ENCODE data around the gene KCNA10. TPM values are rescaled to one million over a fixed set of nuclear protein-coding genes. Genes with fewer than 3 reads are reported as not detected.
"Not testable (repeated sequence)": the region's sequence is repeated elsewhere in the genome, so short reads cannot be mapped to it uniquely, and the experiment has no call there.

Gene KCNA10
- total RNA-seq, 1 donor from 2014 or later, result not detected

DNA sequence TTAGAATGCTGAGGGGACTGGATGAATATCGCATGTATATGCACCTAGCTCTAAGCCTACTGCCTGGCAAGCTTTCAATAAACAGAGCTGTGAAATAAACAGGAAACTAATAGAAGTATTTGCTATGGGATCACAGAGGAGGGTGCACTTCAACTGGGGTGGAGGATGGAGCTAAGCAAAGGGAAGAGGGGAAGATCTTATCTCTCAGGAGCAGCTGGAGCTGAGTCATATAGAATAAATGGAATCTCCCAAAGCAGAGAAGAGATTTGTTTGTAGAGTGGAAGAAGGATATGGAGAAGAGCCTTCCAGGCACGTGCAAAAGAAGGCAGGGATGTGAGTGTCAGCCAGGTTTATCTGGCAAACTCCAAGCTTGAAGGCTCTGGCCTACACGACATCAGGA lies 17.0 kb upstream of the KCNA10 start:
- intact Hi-C loops (cut with micrococcal nuclease), result no loop called here

GRCh38 chr1:110533230-110533629 lies 14.3 kb upstream of the KCNA10 start:
- intact Hi-C loops (cut with micrococcal nuclease), result no loop called here

- intact Hi-C loops (cut with micrococcal nuclease), result loop anchor here (10.0 kb wide), 2 partner anchors 146 to 466 kb away; partner anchors contain the start of gene KCNA3
Measured at GRCh38 chr1:110529011-110529410, 10.0 kb upstream of the KCNA10 start.

DNA sequence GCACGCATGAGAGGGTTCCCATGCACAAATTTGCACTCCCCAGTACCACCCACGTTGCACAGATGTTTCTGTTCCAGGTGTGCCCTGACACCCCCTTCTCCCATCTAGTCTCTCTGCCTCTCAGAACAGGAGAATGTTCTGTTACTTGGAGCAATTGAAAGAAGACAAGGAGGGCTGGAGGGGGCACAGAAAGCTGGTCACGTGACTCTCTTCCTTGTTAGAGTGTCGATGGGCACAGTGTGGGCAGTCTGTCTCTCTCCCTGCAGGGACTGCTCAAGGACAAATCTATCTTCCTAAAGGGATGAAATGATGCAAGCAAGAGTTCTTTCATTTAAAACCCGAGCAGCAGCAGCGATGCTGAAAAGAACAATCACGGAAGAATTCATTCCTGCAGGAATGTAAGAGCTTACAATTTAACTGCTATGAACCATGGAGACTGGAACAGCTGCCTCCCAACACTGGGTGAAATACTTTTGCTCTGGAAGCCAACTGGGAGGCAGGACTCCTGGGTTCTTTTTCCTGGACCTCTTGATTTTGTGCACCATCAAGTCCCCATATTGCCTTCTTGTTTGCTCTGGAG lies 7.3 kb upstream of the KCNA10 start:
- intact Hi-C loops (cut with micrococcal nuclease), result loop anchor here (10.0 kb wide), 2 partner anchors 149 to 469 kb away; partner anchors contain the start of gene KCNA3

- intact Hi-C loops (cut with micrococcal nuclease), result loop anchor here (2.0 to 10.0 kb wide), 3 partner anchors 82 to 470 kb away; partner anchors contain the start of genes KCNA2 and KCNA3
Measured at GRCh38 chr1:110525249-110525595, 6.2 kb upstream of the KCNA10 start.

DNA sequence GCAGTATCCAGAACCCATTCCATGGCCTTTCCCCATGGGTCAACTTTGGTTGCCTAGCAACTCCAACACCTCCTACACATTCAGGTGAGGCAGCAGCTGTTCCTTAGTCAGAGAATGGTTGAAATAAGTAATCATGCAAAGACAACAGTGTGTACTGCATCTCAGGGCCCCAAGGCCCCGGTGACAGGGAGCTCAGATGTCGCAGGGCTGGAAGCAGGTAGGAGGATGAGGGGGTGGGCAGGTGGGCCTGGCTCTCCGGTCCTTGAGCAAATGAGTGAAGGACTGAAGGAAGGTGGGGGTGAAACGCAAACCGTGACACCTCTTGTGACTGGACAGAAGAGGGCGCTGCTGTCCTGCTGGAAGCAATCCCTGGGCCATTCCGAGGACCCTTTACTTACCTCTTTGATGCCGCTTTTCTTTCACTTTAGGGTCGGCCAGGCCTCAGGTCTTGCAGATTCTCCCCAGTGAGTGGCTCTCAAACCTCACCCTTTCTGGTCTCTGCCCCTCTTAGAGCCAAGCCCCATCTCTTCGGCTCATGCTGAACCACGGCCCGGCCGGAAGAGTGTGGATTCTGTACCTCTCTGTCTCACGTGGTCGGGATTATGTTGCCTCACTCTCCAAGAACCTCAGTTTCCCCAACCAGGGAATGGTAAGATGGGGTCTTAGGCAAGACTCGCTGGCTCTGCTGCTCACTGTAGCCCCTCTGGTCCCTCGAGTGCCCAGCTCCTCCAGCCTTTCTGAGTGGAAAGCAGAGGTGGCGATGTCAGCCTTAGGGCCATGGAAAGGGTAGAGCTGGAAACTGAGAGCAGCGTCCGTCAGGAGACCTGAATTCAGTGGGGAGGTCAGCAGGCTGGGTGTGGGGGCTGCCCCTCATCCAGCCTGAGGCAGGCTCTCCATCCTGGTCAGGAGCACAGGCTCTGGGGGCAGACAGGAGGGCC lies 5.6 kb upstream of the KCNA10 start:
- intact Hi-C loops (cut with micrococcal nuclease), result loop anchor here (1.0 to 10.0 kb wide), 8 partner anchors 82 to 470 kb away; partner anchors contain the start of genes KCNA2 and KCNA3

DNA sequence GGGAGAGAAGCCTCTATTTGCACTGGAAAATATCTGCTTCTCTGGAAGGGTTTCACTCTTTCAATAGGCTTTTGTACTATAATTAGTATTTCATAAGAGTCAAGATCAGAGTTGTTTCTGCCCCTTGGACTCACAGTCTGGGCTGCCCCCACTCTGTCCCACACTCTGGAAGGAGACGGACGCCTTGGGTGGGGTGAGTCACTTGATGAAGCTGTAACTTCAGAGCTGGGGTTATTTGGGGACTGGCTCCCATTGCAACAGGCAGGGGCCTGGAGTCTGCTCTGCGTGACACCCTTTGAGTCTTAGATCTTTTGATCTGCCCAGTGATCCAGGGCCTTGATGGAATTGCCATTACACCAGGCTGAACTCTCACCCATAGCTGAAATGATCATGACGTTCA lies 4.0 kb upstream of the KCNA10 start:
- intact Hi-C loops (cut with micrococcal nuclease), result loop anchor here (10.0 kb wide), 2 partner anchors 152 to 472 kb away; partner anchors contain the start of gene KCNA3

DNA sequence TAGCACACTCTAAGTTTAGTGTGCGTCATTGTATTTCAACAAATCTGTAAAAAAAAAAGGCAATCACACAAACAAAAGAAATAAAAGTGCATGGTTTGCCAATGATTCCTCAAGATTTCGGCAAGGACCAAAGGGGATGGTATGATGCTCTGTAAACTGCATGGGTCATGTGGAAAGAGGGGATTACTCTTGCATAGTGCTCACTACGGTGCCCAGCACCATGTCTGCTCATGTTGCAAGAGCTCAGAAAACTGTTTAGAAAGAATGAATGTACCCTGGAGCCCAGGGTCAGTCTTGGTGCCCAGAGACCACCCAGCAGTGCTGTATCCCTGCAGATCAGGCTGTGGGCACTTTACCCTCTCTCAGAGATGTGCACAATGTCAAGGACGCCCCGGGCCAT lies 3.6 kb upstream of the KCNA10 start:
- intact Hi-C loops (cut with micrococcal nuclease), result loop anchor here (10.0 kb wide), 2 partner anchors 152 to 472 kb away; partner anchors contain the start of gene KCNA3

DNA sequence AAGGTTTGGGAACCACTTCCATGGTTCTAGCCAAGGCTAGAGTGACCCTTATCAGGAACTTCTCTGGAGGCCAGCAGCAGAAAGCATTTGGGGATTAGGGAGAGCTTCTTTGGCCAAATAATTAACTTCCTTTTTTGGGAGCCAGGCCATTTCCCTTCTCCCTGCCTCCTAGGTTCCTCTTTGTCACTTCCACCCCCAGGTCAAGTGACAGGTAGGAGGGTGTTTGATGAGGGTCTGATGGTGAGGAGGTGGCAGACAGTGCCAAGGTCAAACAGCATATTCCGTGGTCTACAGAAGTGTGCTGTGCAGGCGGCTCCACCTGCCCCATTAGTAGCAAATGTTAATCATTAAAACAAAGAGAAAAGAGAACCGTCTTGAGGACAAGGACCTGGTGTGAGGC lies 1.9 kb upstream of the KCNA10 start:
- intact Hi-C loops (cut with micrococcal nuclease), result loop anchor here (10.0 kb wide), 2 partner anchors 154 to 474 kb away; partner anchors contain the start of gene KCNA3

- intact Hi-C loops (cut with micrococcal nuclease), result no loop called here
Measured at GRCh38 chr1:110515891-110516290, 3.1 kb downstream of the KCNA10 start.

DNA sequence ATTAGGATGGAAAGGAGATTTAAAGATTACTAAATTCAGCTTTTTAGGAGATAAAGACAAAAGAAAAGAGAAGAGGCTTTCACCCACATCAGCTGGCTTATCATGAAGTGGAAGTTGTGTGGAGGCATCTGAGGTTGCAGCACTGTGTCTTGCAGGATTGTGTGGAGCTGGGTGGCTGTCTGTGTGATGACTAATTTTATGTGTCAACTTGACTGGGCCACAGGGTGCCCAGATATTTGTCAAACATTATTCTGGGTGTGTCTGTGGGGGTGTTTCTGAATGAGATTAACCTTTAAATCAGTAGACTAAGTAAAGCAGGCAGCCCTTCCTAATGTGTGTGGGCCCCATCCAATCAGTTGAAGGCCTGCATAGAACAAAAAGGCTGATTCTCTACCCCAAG lies 3.9 kb downstream of the KCNA10 start:
- intact Hi-C loops (cut with micrococcal nuclease), result no loop called here

GRCh38 chr1:110513511-110513910 lies 5.5 kb downstream of the KCNA10 start:
- intact Hi-C loops (cut with micrococcal nuclease), result no loop called here

DNA sequence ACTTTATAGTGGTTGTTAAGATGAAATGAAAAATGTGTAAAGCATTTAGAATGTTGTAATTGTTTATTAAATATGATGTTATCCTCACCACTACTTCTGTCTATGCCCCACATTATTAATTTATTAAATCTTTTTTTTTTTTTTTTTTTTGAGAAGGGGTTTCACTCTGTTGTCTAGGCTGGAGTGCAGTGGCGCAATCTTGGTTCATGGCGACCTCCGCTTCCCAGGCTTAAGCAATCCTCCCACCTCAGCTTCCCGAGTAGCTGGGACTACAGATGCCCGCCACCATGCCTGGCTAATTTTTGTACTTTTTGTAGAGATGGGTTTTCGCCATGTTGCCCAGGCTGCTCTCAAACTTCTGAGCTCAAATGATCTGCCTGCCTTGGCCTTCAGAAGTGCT lies 7.5 kb downstream of the KCNA10 start:
- intact Hi-C loops (cut with micrococcal nuclease), result no loop called here

- intact Hi-C loops (cut with micrococcal nuclease), result not testable (repeated sequence)
Measured at GRCh38 chr1:110510921-110511320, 8.1 kb downstream of the KCNA10 start.

DNA sequence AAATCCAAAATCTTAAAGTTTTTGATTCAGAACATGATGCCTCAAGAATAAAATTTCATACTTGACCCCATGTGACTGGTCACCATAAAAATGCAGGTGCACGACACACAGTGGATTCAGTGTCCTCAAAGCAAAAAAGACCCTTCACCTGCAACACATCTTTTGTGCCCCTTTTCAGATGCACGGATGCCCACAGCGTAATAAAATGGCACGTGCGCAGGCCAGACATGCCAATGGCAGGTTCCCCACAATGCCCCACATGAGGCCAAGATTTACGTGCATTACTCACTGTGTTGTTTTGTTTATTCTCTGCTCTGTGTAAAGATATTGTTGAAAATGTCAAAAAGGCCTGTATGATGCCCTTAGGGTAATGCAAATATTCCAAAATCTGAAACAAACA lies 9.3 kb downstream of the KCNA10 start:
- intact Hi-C loops (cut with micrococcal nuclease), result no loop called here

DNA sequence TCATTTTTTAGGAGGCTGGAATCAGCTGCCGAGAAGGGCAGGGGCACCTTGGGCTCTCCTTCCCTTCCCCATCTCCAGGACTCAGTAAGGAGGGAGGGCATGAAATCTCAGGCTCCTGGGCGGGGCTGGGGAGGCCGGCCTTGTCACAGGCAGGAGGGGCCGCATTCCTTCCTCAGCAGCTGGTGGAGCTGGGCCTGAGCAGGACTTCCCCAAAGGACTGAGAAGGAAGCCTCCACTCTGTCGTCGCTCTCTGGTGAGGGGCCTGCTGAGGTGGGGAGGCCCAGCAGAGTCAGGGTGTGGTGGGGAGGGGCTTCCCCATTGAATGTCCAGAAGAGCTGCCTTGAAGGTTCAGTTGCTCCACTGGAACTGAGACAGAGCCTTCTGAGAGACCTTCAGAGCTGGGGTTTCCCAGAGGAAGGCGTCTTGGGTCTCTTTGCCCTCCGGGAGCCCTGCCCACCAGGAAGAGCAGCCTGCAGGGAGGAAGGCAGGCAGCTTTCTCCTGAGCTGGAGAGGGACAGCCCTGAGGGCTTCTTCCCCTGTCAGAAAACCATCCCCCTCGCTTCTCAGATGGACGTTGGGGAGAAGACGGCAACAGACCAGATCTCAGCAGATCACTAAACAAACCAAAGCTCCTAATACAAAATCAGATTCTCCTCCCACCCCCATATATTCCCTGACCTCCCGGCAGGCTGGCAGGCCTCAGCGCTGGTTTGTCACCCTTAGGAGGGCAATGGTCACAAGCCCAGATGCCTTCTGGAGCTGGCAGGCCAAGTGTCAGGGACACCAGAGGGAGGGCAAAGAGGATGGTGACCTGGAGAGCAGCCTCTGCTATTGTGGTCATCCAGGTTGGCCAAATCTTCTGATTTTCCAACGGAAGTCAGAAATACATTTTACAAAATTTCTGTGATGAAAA lies 10.7 kb downstream of the KCNA10 start:
- intact Hi-C loops (cut with micrococcal nuclease), result no loop called here

GRCh38 chr1:110506541-110506940 lies 12.4 kb downstream of the KCNA10 start:
- intact Hi-C loops (cut with micrococcal nuclease), result no loop called here

DNA sequence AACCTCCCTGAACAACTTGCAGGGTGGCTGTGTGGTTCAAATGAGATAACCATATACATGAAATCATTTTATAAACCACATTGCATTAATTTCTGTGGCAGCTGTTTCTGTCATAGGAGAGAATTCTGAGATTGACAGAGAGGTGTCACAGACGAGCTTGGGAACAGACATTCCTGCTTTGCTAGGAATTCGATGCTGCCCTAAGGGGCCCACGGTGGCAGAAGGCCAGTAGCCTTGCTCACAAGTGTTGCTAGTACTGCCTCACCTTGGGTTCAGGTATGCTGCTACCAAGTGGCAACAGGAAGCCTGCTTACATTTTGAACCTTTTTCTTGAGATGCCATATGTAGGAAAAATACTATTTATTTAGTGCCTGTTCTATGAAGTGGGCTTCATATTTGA lies 13.4 kb downstream of the KCNA10 start:
- intact Hi-C loops (cut with micrococcal nuclease), result no loop called here

- intact Hi-C loops (cut with micrococcal nuclease), result no loop called here
Measured at GRCh38 chr1:110504226-110504625, 14.7 kb downstream of the KCNA10 start.

GRCh38 chr1:110503471-110503870 lies 15.5 kb downstream of the KCNA10 start:
- intact Hi-C loops (cut with micrococcal nuclease), result no loop called here

All from T-helper 1 cell treated with Interleukin-12 subunit alpha and Interleukin-12 subunit beta and Interleukin-4 antibody, amounts not matched to agents 30 ng/mL and 1 ng/mL, for 36 hours (primary cell).